ENCODE results near the gene HTR6.

The HTR6 gene

DNA sequence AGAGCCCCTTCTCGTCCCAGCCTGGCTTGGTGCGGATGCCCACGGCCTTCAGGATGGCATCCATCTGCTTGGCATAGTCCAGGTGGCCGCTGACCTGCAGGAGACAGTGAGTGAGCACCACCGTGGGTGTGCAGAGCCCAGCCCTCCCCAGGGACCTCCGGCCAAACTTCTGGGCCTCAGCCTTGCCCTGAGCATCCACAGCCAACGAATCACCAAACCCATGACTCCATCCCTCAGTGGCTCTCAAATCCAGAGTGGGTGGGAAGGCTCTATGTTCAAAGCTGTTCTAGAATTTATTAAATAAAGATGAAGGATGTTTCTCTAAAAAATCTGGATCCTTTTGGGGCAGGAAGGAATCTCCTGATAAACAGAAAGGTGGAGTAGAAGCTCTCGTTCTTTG is 18.7 kb downstream of the HTR6 start:
- Histone ChIP-seq H3K9me3 (ENCODE audit: control insufficient read depth, low read length) (no peaks in the 10 kb centered on the region), H3K27ac (ENCODE audit: insufficient read depth, low read length, poor library complexity, severe bottlenecking) (no peak overlapping the region), H3K36me3 (ENCODE audit: control insufficient read depth, insufficient read depth, low read length) (no peaks in the 10 kb centered on the region), H3K27me3 (replicated peaks; ENCODE audit: control insufficient read depth, insufficient read depth, low read length, poor library complexity, severe bottlenecking) (no peaks in the 10 kb centered on the region), H3K4me1 (ENCODE audit: control insufficient read depth, insufficient read depth, low read length, poor library complexity, severe bottlenecking) (peaks cover 9% of the 10 kb centered on the region), H3K4me3 (ENCODE audit: insufficient read depth, low read depth, low read length, poor library complexity, severe bottlenecking) (no peak overlapping the region)
- DNase-seq, result no peak

GRCh38 chr1:19684677-19685076 is 20.0 kb downstream of the HTR6 start:
- Histone ChIP-seq H3K4me3 (ENCODE audit: insufficient read depth, low read depth, low read length, poor library complexity, severe bottlenecking) (no peak overlapping the region), H3K27me3 (replicated peaks; ENCODE audit: control insufficient read depth, insufficient read depth, low read length, poor library complexity, severe bottlenecking) (no peaks in the 10 kb centered on the region), H3K4me1 (ENCODE audit: control insufficient read depth, insufficient read depth, low read length, poor library complexity, severe bottlenecking) (peaks cover 22% of the 10 kb centered on the region), H3K9me3 (ENCODE audit: control insufficient read depth, low read length) (peaks cover 2% of the 10 kb centered on the region), H3K27ac (ENCODE audit: insufficient read depth, low read length, poor library complexity, severe bottlenecking) (no peak overlapping the region), H3K36me3 (ENCODE audit: control insufficient read depth, insufficient read depth, low read length) (no peaks in the 10 kb centered on the region)
- DNase-seq, result no peak

- Histone ChIP-seq H3K4me3 (ENCODE audit: insufficient read depth, low read depth, low read length, poor library complexity, severe bottlenecking) (no peak overlapping the region), H3K36me3 (ENCODE audit: control insufficient read depth, insufficient read depth, low read length) (no peaks in the 10 kb centered on the region), H3K4me1 (ENCODE audit: control insufficient read depth, insufficient read depth, low read length, poor library complexity, severe bottlenecking) (peaks cover 24% of the 10 kb centered on the region), H3K27me3 (replicated peaks; ENCODE audit: control insufficient read depth, insufficient read depth, low read length, poor library complexity, severe bottlenecking) (no peaks in the 10 kb centered on the region), H3K9me3 (ENCODE audit: control insufficient read depth, low read length) (peaks cover 7% of the 10 kb centered on the region), H3K27ac (ENCODE audit: insufficient read depth, low read length, poor library complexity, severe bottlenecking) (no peak overlapping the region)
- DNase-seq, result no peak
These were observed 21.3 kb downstream of the HTR6 start for GRCh38 chr1:19685994-19686393.

DNA sequence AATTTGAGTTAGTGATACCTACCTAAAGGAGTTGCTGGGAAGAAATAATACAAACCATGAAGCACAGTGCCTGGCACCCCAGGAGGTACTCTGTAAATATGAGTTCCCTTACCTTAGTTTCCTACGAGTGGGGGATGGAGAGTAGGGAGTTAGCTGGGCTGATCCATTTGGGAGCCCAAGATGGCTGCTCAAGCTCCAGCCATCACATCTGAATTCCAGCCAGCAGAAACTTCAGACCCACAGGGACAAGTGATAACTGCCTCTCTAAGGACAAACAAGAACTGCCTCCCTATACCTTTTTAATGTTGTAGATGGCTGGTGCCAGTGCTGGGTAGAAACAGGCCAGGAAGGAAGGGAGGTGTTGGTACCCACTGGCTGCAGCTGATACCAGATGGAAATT is 22.7 kb downstream of the HTR6 start:
- Histone ChIP-seq H3K36me3 (ENCODE audit: control insufficient read depth, insufficient read depth, low read length) (no peaks in the 10 kb centered on the region), H3K27ac (ENCODE audit: insufficient read depth, low read length, poor library complexity, severe bottlenecking) (peak overlapping the region; percentile 71), H3K9me3 (ENCODE audit: control insufficient read depth, low read length) (peaks cover 7% of the 10 kb centered on the region), H3K27me3 (replicated peaks; ENCODE audit: control insufficient read depth, insufficient read depth, low read length, poor library complexity, severe bottlenecking) (no peaks in the 10 kb centered on the region), H3K4me3 (ENCODE audit: insufficient read depth, low read depth, low read length, poor library complexity, severe bottlenecking) (no peak overlapping the region), H3K4me1 (ENCODE audit: control insufficient read depth, insufficient read depth, low read length, poor library complexity, severe bottlenecking) (peaks cover 24% of the 10 kb centered on the region)
- no peak for DNase-seq

DNA sequence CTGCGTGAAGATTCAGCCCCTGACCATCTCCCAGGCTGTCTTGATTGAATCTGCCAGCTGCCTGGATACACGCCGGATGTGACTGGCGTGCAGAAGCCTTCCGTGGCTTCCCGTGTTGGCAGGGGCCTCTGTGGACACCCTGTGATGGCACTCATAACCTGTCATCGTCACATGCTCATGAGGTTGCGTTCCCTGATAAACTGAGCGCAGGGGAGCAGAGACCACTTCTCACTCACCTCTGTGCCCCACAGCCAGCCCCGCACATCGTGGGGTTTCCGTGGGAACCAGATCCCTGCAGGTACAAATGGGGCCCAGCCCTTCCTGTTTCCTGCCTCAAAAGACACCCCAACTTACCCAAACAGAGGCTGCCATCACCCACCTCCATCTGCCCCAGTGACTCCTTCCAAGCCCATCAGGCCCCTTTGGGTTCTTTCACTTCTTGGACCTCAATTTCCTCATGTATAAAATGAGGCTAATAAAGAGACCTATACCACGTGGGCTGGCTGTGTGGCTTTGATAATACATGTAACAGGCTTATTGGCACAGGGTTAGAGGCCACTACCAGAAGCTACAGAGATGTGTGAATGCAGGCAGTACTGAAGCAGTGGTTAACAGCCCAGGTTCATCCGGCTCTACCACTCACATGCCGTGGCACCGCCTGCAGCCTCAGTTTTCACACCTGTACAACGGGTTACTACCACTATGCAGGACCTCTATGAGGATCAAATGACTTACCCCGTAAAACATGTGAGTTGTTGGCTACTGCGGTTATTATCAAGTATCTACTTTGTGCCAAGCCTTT is 23.6 kb downstream of the HTR6 start:
- no peaks in the 10 kb centered on the region for H3K36me3 ChIP-seq (ENCODE audit: control insufficient read depth, insufficient read depth, low read length)
- no peak overlapping the region for H3K4me3 ChIP-seq (ENCODE audit: insufficient read depth, low read depth, low read length, poor library complexity, severe bottlenecking)
- DNase-seq, result peak in 2 of 3 donors; percentile 35 to 54

GRCh38 chr1:19689085-19689757 is 24.5 kb downstream of the HTR6 start:
- no peak for DNase-seq
- Histone ChIP-seq H3K9me3 (ENCODE audit: control insufficient read depth, low read length) (peaks cover 7% of the 10 kb centered on the region), H3K4me1 (ENCODE audit: control insufficient read depth, insufficient read depth, low read length, poor library complexity, severe bottlenecking) (peaks cover 24% of the 10 kb centered on the region), H3K27me3 (replicated peaks; ENCODE audit: control insufficient read depth, insufficient read depth, low read length, poor library complexity, severe bottlenecking) (no peaks in the 10 kb centered on the region), H3K36me3 (ENCODE audit: control insufficient read depth, insufficient read depth, low read length) (peaks cover 4% of the 10 kb centered on the region), H3K27ac (ENCODE audit: insufficient read depth, low read length, poor library complexity, severe bottlenecking) (peak overlapping the region; percentile 32), H3K4me3 (ENCODE audit: insufficient read depth, low read depth, low read length, poor library complexity, severe bottlenecking) (no peak overlapping the region)

More for the DNA sequence above, 23.6 kb downstream of the HTR6 start:
- Histone ChIP-seq H3K27me3 (replicated peaks; ENCODE audit: control insufficient read depth, insufficient read depth, low read length, poor library complexity, severe bottlenecking) (no peaks in the 10 kb centered on the region), H3K27ac (ENCODE audit: insufficient read depth, low read length, poor library complexity, severe bottlenecking) (peak overlapping the region; percentile 71), H3K4me1 (ENCODE audit: control insufficient read depth, insufficient read depth, low read length, poor library complexity, severe bottlenecking) (peaks cover 24% of the 10 kb centered on the region), H3K9me3 (ENCODE audit: control insufficient read depth, low read length) (peaks cover 7% of the 10 kb centered on the region)

GRCh38 chr1:19689856-19690255 is 25.2 kb downstream of the HTR6 start:
- H3K9me3 ChIP-seq (ENCODE audit: control insufficient read depth, low read length), result peaks cover 7% of the 10 kb centered on the region
- DNase-seq, result no peak
- peaks cover 10% of the 10 kb centered on the region for H3K36me3 ChIP-seq (ENCODE audit: control insufficient read depth, insufficient read depth, low read length)
- peak overlapping the region; percentile 32 for H3K27ac ChIP-seq (ENCODE audit: insufficient read depth, low read length, poor library complexity, severe bottlenecking)
- no peaks in the 10 kb centered on the region for H3K27me3 ChIP-seq (replicated peaks; ENCODE audit: control insufficient read depth, insufficient read depth, low read length, poor library complexity, severe bottlenecking)
- H3K4me1 ChIP-seq (ENCODE audit: control insufficient read depth, insufficient read depth, low read length, poor library complexity, severe bottlenecking), result peaks cover 24% of the 10 kb centered on the region
- no peak overlapping the region for H3K4me3 ChIP-seq (ENCODE audit: insufficient read depth, low read depth, low read length, poor library complexity, severe bottlenecking)

DNA sequence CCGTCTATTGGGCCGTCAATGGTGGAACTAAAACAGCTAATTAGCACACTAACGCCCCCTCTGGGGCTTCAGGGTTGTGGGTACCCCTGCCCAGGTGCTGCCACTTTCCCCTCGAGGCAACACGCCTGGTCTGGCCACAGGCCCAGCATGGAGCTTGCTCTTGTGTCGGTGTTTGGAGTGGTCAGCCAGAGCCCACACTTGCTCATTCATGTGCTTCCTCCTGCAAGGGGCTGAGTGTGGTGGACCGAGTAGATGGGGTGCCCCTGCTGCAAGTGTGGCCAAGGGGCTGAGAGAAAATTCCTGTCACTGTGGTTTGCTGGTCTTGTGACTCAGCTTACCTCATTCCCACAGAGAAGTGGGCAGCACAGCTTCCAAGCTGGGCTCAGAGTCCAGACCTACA is 25.7 kb downstream of the HTR6 start:
- no peak for DNase-seq
- H3K4me3 ChIP-seq (ENCODE audit: insufficient read depth, low read depth, low read length, poor library complexity, severe bottlenecking), result no peak overlapping the region
- peaks cover 24% of the 10 kb centered on the region for H3K4me1 ChIP-seq (ENCODE audit: control insufficient read depth, insufficient read depth, low read length, poor library complexity, severe bottlenecking)
- no peaks in the 10 kb centered on the region for H3K27me3 ChIP-seq (replicated peaks; ENCODE audit: control insufficient read depth, insufficient read depth, low read length, poor library complexity, severe bottlenecking)
- H3K36me3 ChIP-seq (ENCODE audit: control insufficient read depth, insufficient read depth, low read length), result peaks cover 12% of the 10 kb centered on the region
- no peak overlapping the region for H3K27ac ChIP-seq (ENCODE audit: insufficient read depth, low read length, poor library complexity, severe bottlenecking)
- H3K9me3 ChIP-seq (ENCODE audit: control insufficient read depth, low read length), result peaks cover 7% of the 10 kb centered on the region

DNA sequence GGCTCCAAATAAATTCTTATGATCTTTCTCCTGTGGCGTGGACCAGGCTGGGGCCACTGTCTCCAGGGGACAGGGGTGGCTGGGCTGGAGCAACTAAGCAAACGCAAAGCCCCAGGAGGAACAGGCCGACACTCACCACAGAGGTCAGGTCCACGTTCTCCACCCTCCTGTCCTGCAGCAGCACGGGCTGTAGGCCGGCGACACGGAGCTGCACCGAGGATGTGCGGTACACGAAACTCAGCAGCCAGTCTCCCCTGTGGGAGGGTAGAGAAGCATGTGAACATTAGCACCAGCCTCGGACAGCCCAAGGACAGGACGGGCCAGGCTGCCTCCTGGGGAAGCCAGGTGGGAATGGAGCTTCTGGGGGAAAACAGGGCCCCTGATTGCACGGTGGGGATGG is 29.6 kb downstream of the HTR6 start:
- Histone ChIP-seq H3K4me3 (ENCODE audit: insufficient read depth, low read depth, low read length, poor library complexity, severe bottlenecking) (no peak overlapping the region), H3K27ac (ENCODE audit: insufficient read depth, low read length, poor library complexity, severe bottlenecking) (no peak overlapping the region), H3K36me3 (ENCODE audit: control insufficient read depth, insufficient read depth, low read length) (peaks cover 12% of the 10 kb centered on the region), H3K27me3 (replicated peaks; ENCODE audit: control insufficient read depth, insufficient read depth, low read length, poor library complexity, severe bottlenecking) (no peaks in the 10 kb centered on the region), H3K4me1 (ENCODE audit: control insufficient read depth, insufficient read depth, low read length, poor library complexity, severe bottlenecking) (peaks cover 6% of the 10 kb centered on the region), H3K9me3 (ENCODE audit: control insufficient read depth, low read length) (peaks cover 7% of the 10 kb centered on the region)
- DNase-seq, result no peak

- Histone ChIP-seq H3K27ac (ENCODE audit: insufficient read depth, low read length, poor library complexity, severe bottlenecking) (no peak overlapping the region), H3K36me3 (ENCODE audit: control insufficient read depth, insufficient read depth, low read length) (peaks cover 20% of the 10 kb centered on the region), H3K9me3 (ENCODE audit: control insufficient read depth, low read length) (no peaks in the 10 kb centered on the region), H3K27me3 (replicated peaks; ENCODE audit: control insufficient read depth, insufficient read depth, low read length, poor library complexity, severe bottlenecking) (no peaks in the 10 kb centered on the region), H3K4me3 (ENCODE audit: insufficient read depth, low read depth, low read length, poor library complexity, severe bottlenecking) (no peak overlapping the region), H3K4me1 (ENCODE audit: control insufficient read depth, insufficient read depth, low read length, poor library complexity, severe bottlenecking) (no peaks in the 10 kb centered on the region)
- DNase-seq, result no peak
These were observed 31.1 kb downstream of the HTR6 start for GRCh38 chr1:19695772-19696171.
